K562 (cell line): ENCODE measurements around the gene IGF2BP3. TPM values are rescaled to one million over a fixed set of nuclear protein-coding genes. Genes with fewer than 3 reads are reported as not detected.
A peak's percentile ranks its signal among the peaks of the same experiment; 100 is the strongest.

ENCODE experiments used
- BCLAF1 ChIP-seq, 2 experiments: fragments of 450-650 bp in 1 of 2; IDR thresholded peaks; 2 replicates each; pipeline ENCODE4 v1.6.1; 2011 to 2017; ENCODE audit warnings: low read depth in 2 of 2, antibody characterized with exemption in 1 of 2, borderline replicate concordance in 1 of 2, low read length in 1 of 2, mild to moderate bottlenecking in 1 of 2, mixed read lengths in 1 of 2; ENCODE audit not compliant: control insufficient read depth in 1 of 2
- NR2C1 ChIP-seq, 2 experiments: fragments of 450-650 bp; IDR thresholded peaks; 2 replicates each; pipeline ENCODE4 v1.6.1; 2017; ENCODE audit warnings: mild to moderate bottlenecking in 2 of 2, antibody characterized with exemption in 1 of 2, inconsistent platforms in 1 of 2, missing compliant biosample characterization in 1 of 2, missing genetic modification characterization in 1 of 2
- TCF7L2 ChIP-seq: fragments of 150-350 bp; IDR thresholded peaks from 2 replicates; pipeline ENCODE4 v1.6.1; 2016; ENCODE audit warnings: low read depth, mild to moderate bottlenecking, low read length, moderate library complexity
- ZNF197 ChIP-seq: fragments of 200-800 bp; sonication (Bioruptor generic); IDR thresholded peaks from 2 replicates; pipeline ENCODE4 v1.6.1; 2016; ENCODE audit warnings: low read depth, missing genetic modification characterization, missing compliant biosample characterization
- ZNF318 ChIP-seq, 2 experiments: fragments of 450-650 bp; IDR thresholded peaks; 2 replicates each; pipeline ENCODE4 v1.6.1; 2016; ENCODE audit warnings: mild to moderate bottlenecking in 2 of 2, borderline replicate concordance in 1 of 2, low read depth in 1 of 2, moderate library complexity in 1 of 2
- ZNF639 ChIP-seq, 2 experiments: fragments of 200-800 bp in 1 of 2; sonication (Bioruptor generic) in 1 of 2; sonication (generic) in 1 of 2; formaldehyde crosslinking in 1 of 2; IDR thresholded peaks in 1 of 2; conservative IDR thresholded peaks in 1 of 2; 2 replicates each; pipeline versions ENCODE4 v1.5.0 to v1.6.1; 2016 to 2020; ENCODE audit warnings: missing compliant biosample characterization in 1 of 2, missing genetic modification characterization in 1 of 2, missing genetic modification reagents in 1 of 2
- polyA plus RNA-seq, 8 experiments: library from polyadenylated mRNA; depleted of rRNA in 4 of 8; stranded (reverse) in 5 of 8; unstranded in 3 of 8; fragments of >200 nt; fragmentation: Nextera tagmentation in 2 of 8; fragmentation: Illumina TruSeq in 1 of 8; extraction: Ambion mirVana in 2 of 8; extraction: Trizol in 1 of 8; gene quantifications; 2 replicates each; pipeline versions ENCODE4 v1.2.1 to v1.2.3, GENCODE V29; 2011 to 2014; ENCODE audit warnings: inconsistent platforms in 1 of 8, missing spikeins in 1 of 8
- total RNA-seq, 7 experiments: library from RNA; depleted of rRNA in 6 of 7; stranded (reverse); fragments of >200 nt in 6 of 7; fragmentation: Illumina TruSeq in 2 of 7; extraction: Trizol in 2 of 7; gene quantifications; 2 replicates each; pipeline versions ENCODE4 v1.2.1 to v1.2.3, GENCODE V29; 2011 to 2021; ENCODE audit warnings: low replicate concordance in 1 of 7

IGF2BP3 gene
- total and polyA plus RNA-seq, 9 of the 15 experiments (the other 6 are each of a cell fraction or from before 2014, with no cell fraction given), result 8.4 to 88.1 (median 61.2) TPM

GRCh38 chr7:23298885-23299769 is 171.2 kb downstream of the IGF2BP3 start, which contains the start of gene MALSU1 (continued):
- TF ChIP-seq BCLAF1 (IDR thresholded peaks at IDR 0.05; ENCODE audit: borderline replicate concordance in 1 of 2, control insufficient read depth in 1 of 2, low read depth in 2 of 2, low read length in 1 of 2) (no peak), TCF7L2 (no peak), NR2C1 (IDR thresholded peaks at IDR 0.05) (peak; percentile 98), NR2C1 (tag; IDR thresholded peaks at IDR 0.05) (peak; percentile 98), ZNF639 (CRISPR knock-in tag; conservative IDR thresholded peaks at IDR 0.05 in 1 of 2, IDR thresholded peaks at IDR 0.05 in 1 of 2) (peak in 1 of 2 experiments; percentile 81; a peak in 2 of 4 replicates), ZNF197 (CRISPR knock-in tag) (0 out of 2 replicates have a peak, but pooled peaks have one; percentile 63), ZNF318 (IDR thresholded peaks at IDR 0.05; ENCODE audit: borderline replicate concordance in 1 of 2, low read depth in 1 of 2) (no peak)
